Gastrocnemius medialis (tissue), 4 donors: ENCODE measurements around the gene DENND6A.

Source experiments
- POLR2A ChIP-seq, 2 donors: fragments of 450-650 bp; IDR thresholded peaks; one replicate each; pipeline ENCODE4 v1.6.1; 2017; ENCODE audit warnings: antibody characterized with exemption in 2 of 2, mild to moderate bottlenecking in 2 of 2, moderate library complexity in 2 of 2
- TF ChIP-seq, protein P1 (sequence below), 5 experiments: fragments of 450-650 bp in 3 of 5; fragments of 200-600 bp in 2 of 5; sonication (generic) in 2 of 5; IDR thresholded peaks in 4 of 5; conservative IDR thresholded peaks in 1 of 5; 1 replicate in 4 of 5; 2 replicates in 1 of 5; pipeline ENCODE4 v1.5.1; 2016 to 2019; ENCODE audit warnings: antibody characterized with exemption in 5 of 5, mild to moderate bottlenecking in 3 of 5, moderate library complexity in 3 of 5

DNA sequence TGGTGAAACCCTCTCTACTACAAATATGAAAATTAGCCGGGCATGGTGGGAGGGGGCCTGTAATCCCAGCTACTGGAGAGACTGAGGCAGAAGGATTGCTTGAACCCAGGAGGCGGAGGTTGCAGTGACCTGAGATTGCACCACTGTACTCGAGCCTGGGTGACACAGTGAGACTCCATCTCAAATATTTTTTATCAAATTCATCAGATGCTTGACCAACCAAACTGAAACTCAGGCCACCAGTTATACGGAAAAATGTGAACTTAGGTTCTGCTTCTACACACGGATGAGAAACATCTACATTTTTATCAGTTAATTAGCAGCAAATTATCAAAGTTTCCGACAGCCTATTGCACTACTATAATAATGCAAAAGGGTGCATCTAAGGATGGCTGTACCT lies 100.6 kb downstream of the DENND6A start:
- TF ChIP-seq POLR2A (IDR thresholded peaks at IDR 0.05), result no peak
- TF ChIP-seq, protein P1, sequence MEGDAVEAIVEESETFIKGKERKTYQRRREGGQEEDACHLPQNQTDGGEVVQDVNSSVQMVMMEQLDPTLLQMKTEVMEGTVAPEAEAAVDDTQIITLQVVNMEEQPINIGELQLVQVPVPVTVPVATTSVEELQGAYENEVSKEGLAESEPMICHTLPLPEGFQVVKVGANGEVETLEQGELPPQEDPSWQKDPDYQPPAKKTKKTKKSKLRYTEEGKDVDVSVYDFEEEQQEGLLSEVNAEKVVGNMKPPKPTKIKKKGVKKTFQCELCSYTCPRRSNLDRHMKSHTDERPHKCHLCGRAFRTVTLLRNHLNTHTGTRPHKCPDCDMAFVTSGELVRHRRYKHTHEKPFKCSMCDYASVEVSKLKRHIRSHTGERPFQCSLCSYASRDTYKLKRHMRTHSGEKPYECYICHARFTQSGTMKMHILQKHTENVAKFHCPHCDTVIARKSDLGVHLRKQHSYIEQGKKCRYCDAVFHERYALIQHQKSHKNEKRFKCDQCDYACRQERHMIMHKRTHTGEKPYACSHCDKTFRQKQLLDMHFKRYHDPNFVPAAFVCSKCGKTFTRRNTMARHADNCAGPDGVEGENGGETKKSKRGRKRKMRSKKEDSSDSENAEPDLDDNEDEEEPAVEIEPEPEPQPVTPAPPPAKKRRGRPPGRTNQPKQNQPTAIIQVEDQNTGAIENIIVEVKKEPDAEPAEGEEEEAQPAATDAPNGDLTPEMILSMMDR (IDR thresholded peaks at IDR 0.05 in 4 of 5, conservative IDR thresholded peaks at IDR 0.05 in 1 of 5), result no peak
